ENCODE results near the gene MTNR1A. TPM values are rescaled to one million over a fixed set of nuclear protein-coding genes. Genes with fewer than 3 reads are reported as not detected.

MTNR1A gene
- total and polyA plus RNA-seq, 2 donors from 2014 or later: 1.5 TPM; not detected in 1

DNA sequence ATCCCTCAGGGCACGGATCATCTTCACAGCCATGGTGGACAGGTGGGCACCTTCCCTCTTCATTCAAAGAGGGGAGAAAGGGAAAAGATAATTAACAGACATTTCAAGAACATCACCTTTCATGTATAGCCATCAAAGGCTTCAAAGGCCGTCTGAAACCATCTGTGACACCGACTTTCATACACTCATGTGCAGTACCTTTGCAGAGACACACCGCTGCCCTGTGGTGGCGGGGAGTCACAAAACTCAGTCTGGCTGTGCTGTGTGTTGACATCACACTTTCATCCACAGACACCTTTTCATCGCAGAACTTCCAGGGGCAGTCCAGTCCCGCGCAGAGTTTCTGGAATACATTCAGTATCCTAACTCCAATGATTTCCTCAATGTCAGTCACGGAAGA lies 47.6 kb upstream of the MTNR1A start:
- DNase-seq (no peak), FAIRE-seq (no peak)
- Histone ChIP-seq H3K27me3 (ENCODE audit: control insufficient read depth, insufficient read depth, low read length) (no peaks in the 10 kb centered on the region), H3K27ac (ENCODE audit: low read depth in 2 of 2, low read length in 2 of 2) (no peak overlapping the region), H3K9me3 (ENCODE audit: control insufficient read depth in 2 of 3, insufficient read depth in 1 of 3, low read length in 3 of 3) (no peaks in the 10 kb centered on the region), H3K4me1 (ENCODE audit: control insufficient read depth in 2 of 3, insufficient read depth in 2 of 3, low read depth in 1 of 3, low read length in 3 of 3) (no peaks in the 10 kb centered on the region), H3K4me3 (ENCODE audit: low read length in 3 of 3) (no peak overlapping the region), H3K9ac (ENCODE audit: low read length in 3 of 3) (no peak overlapping the region), H3K36me3 (ENCODE audit: control insufficient read depth in 2 of 3, insufficient read depth in 3 of 3, low read length in 3 of 3) (peaks cover 22 to 66% (median 46%) of the 10 kb centered on the region in 3 donors)
- intact Hi-C loops (cut with DNase I): no loop called here
- TF ChIP-seq, protein P1, sequence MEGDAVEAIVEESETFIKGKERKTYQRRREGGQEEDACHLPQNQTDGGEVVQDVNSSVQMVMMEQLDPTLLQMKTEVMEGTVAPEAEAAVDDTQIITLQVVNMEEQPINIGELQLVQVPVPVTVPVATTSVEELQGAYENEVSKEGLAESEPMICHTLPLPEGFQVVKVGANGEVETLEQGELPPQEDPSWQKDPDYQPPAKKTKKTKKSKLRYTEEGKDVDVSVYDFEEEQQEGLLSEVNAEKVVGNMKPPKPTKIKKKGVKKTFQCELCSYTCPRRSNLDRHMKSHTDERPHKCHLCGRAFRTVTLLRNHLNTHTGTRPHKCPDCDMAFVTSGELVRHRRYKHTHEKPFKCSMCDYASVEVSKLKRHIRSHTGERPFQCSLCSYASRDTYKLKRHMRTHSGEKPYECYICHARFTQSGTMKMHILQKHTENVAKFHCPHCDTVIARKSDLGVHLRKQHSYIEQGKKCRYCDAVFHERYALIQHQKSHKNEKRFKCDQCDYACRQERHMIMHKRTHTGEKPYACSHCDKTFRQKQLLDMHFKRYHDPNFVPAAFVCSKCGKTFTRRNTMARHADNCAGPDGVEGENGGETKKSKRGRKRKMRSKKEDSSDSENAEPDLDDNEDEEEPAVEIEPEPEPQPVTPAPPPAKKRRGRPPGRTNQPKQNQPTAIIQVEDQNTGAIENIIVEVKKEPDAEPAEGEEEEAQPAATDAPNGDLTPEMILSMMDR (IDR thresholded peaks at IDR 0.05; ENCODE audit: borderline replicate concordance, extremely low read depth, insufficient read depth): no peak

DNA sequence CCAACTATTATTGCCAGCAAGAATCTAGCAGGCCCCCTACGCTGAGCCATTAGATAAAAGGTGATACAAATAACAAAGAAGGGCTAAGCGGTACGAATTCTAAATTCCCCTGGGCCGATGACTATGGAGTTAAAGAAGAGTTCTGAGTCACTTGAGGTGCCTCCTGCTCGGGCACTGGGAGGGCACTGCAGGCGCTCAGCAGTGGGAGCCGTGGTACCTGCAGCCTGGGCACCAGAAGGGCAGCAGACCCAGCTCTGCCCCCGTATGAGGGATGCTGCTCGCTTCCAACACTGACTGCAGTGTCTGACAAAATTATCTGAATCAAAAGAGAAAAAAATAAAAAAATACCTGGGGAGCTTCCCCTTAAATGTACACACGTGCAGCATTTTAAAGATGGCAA lies 44.1 kb upstream of the MTNR1A start:
- Histone ChIP-seq H3K36me3 (ENCODE audit: control insufficient read depth in 2 of 3, insufficient read depth in 3 of 3, low read length in 3 of 3) (peaks cover 19 to 61% (median 34%) of the 10 kb centered on the region in 3 donors), H3K4me1 (ENCODE audit: control insufficient read depth in 2 of 3, insufficient read depth in 2 of 3, low read depth in 1 of 3, low read length in 3 of 3) (no peaks in the 10 kb centered on the region), H3K27me3 (ENCODE audit: control insufficient read depth, insufficient read depth, low read length) (no peaks in the 10 kb centered on the region), H3K4me3 (ENCODE audit: low read length in 3 of 3) (no peak overlapping the region), H3K9me3 (ENCODE audit: control insufficient read depth in 2 of 3, insufficient read depth in 1 of 3, low read length in 3 of 3) (no peaks in the 10 kb centered on the region), H3K27ac (ENCODE audit: low read depth in 2 of 2, low read length in 2 of 2) (no peak overlapping the region), H3K9ac (ENCODE audit: low read length in 3 of 3) (no peak overlapping the region)
- TF ChIP-seq, protein P1 (IDR thresholded peaks at IDR 0.05; ENCODE audit: borderline replicate concordance, extremely low read depth, insufficient read depth): no peak
- DNase-seq: no peak
- no peak for FAIRE-seq
- intact Hi-C loops (cut with DNase I): no loop called here

DNA sequence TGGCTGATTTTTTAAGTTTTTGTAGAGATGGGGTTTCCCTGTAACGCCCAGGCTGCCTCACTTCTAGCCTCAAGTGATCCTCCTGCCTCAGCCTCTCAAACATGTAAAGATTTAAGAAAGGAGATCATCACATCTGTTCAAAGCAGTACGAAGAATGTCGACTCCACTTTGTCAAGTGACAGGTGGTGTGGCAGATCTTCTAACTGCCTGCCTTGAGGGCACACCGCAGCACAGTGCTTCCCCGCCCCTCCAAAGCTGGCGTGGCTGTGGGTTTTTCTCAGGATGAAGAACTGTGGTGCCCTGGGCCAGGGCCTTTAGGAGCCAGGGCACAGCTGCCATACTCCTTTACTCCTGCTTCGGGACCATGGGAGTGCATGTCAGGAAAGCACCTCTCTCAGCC lies 43.3 kb upstream of the MTNR1A start:
- no peaks in the 10 kb centered on the region for H3K27me3 ChIP-seq (ENCODE audit: control insufficient read depth, insufficient read depth, low read length)
- H3K9ac ChIP-seq (ENCODE audit: low read length in 3 of 3): no peak overlapping the region
- no peak overlapping the region for H3K27ac ChIP-seq (ENCODE audit: low read depth in 2 of 2, low read length in 2 of 2)
- intact Hi-C loops (cut with DNase I): no loop called here
- TF ChIP-seq, protein P1 (IDR thresholded peaks at IDR 0.05; ENCODE audit: borderline replicate concordance, extremely low read depth, insufficient read depth): no peak
- no peak for FAIRE-seq
- H3K4me3 ChIP-seq (ENCODE audit: low read length in 3 of 3): no peak overlapping the region
- H3K4me1 ChIP-seq (ENCODE audit: control insufficient read depth in 2 of 3, insufficient read depth in 2 of 3, low read depth in 1 of 3, low read length in 3 of 3): no peaks in the 10 kb centered on the region
- peaks cover 17 to 54% (median 32%) of the 10 kb centered on the region in 3 donors for H3K36me3 ChIP-seq (ENCODE audit: control insufficient read depth in 2 of 3, insufficient read depth in 3 of 3, low read length in 3 of 3)
- no peaks in the 10 kb centered on the region for H3K9me3 ChIP-seq (ENCODE audit: control insufficient read depth in 2 of 3, insufficient read depth in 1 of 3, low read length in 3 of 3)
- DNase-seq: no peak

DNA sequence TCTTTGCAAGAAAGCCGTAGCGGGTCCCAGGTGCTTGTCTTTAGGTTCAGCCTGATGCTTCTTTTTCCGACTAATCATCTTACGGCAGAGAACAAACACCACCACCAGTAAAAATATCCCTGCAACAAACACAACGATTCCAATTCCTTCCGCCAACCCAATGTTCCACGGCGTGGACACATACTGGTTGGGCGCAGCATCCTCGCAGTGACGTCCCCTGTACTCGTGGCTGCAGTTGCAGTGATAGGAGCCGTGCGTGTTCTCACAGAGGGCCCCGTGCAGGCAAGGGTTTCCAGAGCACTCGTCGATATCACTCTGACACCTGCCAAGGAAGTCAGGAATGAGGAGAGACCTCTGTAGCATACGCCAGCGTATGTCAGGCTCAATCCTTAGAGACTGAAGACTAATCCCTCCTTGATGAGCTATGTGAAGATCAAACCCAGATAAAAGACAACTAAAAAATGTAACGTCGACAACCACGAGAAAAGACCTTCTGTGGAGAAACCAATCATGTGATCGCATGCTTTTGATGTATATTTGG lies 41.6 kb upstream of the MTNR1A start:
- Histone ChIP-seq H3K9ac (ENCODE audit: low read length in 3 of 3) (no peak overlapping the region), H3K9me3 (ENCODE audit: control insufficient read depth in 2 of 3, insufficient read depth in 1 of 3, low read length in 3 of 3) (no peaks in the 10 kb centered on the region), H3K4me1 (ENCODE audit: control insufficient read depth in 2 of 3, insufficient read depth in 2 of 3, low read depth in 1 of 3, low read length in 3 of 3) (no peaks in the 10 kb centered on the region), H3K4me3 (ENCODE audit: low read length in 3 of 3) (no peak overlapping the region), H3K27ac (ENCODE audit: low read depth in 2 of 2, low read length in 2 of 2) (no peak overlapping the region), H3K27me3 (ENCODE audit: control insufficient read depth, insufficient read depth, low read length) (no peaks in the 10 kb centered on the region), H3K36me3 (ENCODE audit: control insufficient read depth in 2 of 3, insufficient read depth in 3 of 3, low read length in 3 of 3) (peaks cover 13 to 47% (median 29%) of the 10 kb centered on the region in 3 donors)
- intact Hi-C loops (cut with DNase I): no loop called here
- FAIRE-seq (no peak), DNase-seq (no peak)
- TF ChIP-seq, protein P1 (IDR thresholded peaks at IDR 0.05; ENCODE audit: borderline replicate concordance, extremely low read depth, insufficient read depth): no peak

Data from kidney (tissue), 14 donors.